ENCODE results near the gene GRM7.

GRM7 gene

DNA sequence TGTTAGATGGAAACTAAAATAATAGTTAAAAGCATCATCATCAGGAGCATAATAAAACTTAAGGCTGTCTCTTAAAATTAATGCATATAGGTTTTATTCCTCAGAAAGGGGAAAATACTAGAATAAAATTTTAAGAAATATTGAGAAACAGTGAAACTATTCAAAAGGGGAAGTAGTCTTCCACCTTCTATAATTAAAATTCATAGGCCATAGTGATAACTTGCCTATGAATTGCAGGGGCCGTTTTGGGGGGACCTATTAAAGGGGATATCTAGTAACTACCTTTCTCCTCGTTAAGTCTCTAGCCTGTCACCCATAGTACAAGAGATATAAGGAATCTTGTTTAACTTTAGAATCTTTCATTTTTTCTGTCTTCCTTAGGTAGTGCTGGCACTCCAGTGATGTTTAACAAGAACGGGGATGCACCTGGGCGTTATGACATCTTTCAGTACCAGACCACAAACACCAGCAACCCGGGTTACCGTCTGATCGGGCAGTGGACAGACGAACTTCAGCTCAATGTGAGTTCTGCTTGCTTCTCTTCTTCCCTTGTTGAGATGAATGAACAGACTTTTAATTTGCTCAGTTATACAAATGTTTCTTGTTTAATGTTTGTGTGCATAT lies 600.4 kb downstream of the GRM7 start (continued):
- TF ChIP-seq, protein P1, sequence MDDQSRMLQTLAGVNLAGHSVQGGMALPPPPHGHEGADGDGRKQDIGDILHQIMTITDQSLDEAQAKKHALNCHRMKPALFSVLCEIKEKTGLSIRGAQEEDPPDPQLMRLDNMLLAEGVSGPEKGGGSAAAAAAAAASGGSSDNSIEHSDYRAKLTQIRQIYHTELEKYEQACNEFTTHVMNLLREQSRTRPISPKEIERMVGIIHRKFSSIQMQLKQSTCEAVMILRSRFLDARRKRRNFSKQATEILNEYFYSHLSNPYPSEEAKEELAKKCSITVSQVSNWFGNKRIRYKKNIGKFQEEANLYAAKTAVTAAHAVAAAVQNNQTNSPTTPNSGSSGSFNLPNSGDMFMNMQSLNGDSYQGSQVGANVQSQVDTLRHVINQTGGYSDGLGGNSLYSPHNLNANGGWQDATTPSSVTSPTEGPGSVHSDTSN (CRISPR knock-in tag; IDR thresholded peaks at IDR 0.05) = no peak
- TF ChIP-seq ZNF202 (tag by site-specific recombination; IDR thresholded peaks at IDR 0.05; ENCODE audit: borderline replicate concordance) = no peak
- TF ChIP-seq, protein P2, sequence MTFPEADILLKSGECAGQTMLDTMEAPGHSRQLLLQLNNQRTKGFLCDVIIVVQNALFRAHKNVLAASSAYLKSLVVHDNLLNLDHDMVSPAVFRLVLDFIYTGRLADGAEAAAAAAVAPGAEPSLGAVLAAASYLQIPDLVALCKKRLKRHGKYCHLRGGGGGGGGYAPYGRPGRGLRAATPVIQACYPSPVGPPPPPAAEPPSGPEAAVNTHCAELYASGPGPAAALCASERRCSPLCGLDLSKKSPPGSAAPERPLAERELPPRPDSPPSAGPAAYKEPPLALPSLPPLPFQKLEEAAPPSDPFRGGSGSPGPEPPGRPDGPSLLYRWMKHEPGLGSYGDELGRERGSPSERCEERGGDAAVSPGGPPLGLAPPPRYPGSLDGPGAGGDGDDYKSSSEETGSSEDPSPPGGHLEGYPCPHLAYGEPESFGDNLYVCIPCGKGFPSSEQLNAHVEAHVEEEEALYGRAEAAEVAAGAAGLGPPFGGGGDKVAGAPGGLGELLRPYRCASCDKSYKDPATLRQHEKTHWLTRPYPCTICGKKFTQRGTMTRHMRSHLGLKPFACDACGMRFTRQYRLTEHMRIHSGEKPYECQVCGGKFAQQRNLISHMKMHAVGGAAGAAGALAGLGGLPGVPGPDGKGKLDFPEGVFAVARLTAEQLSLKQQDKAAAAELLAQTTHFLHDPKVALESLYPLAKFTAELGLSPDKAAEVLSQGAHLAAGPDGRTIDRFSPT (tag by site-specific recombination; IDR thresholded peaks at IDR 0.05) = no peak
- no peak for TF ChIP-seq ZNF391 (tag by site-specific recombination; IDR thresholded peaks at IDR 0.05; ENCODE audit: borderline replicate concordance, low read depth)
- TF ChIP-seq PRDM1 (tag by site-specific recombination; IDR thresholded peaks at IDR 0.05) = no peak
- TF ChIP-seq ZNF138 (tag by site-specific recombination; IDR thresholded peaks at IDR 0.05; ENCODE audit: borderline replicate concordance) = no peak
- TF ChIP-seq GFI1B (tag by site-specific recombination; IDR thresholded peaks at IDR 0.05) = no peak
- TF ChIP-seq ATF2 (tag by site-specific recombination; IDR thresholded peaks at IDR 0.05; ENCODE audit: low read depth) = no peak

GRCh38 chr3:7469866-7470265 lies 609.0 kb downstream of the GRM7 start:
- TF ChIP-seq ZNF585B (tag by site-specific recombination; IDR thresholded peaks at IDR 0.05) (no peak), ZNF596 (tag by site-specific recombination; IDR thresholded peaks at IDR 0.05) (no peak), EGR2 (tag by site-specific recombination; IDR thresholded peaks at IDR 0.05; ENCODE audit: low read depth) (no peak), SP2 (tag by site-specific recombination; IDR thresholded peaks at IDR 0.05) (no peak), PRDM1 (tag by site-specific recombination; IDR thresholded peaks at IDR 0.05) (no peak), ZNF560 (tag by site-specific recombination; IDR thresholded peaks at IDR 0.05; ENCODE audit: borderline replicate concordance) (no peak)
- H3K36me3 ChIP-seq (ENCODE audit: control insufficient read depth in 2 of 2, insufficient read depth in 1 of 2, low read length in 2 of 2) = no peaks in the 10 kb centered on the region
- H3K9me3 ChIP-seq (ENCODE audit: control insufficient read depth, insufficient read depth, low read depth, low read length) = no peaks in the 10 kb centered on the region
- no peak overlapping the region for H3K4me3 ChIP-seq (ENCODE audit: low read depth, low read length)
- H3K4me1 ChIP-seq (ENCODE audit: control insufficient read depth, insufficient read depth, low read length) = no peaks in the 10 kb centered on the region
- POLR2A ChIA-PET = no interaction called here
- no peak overlapping the region for H3K27ac ChIP-seq (ENCODE audit: extremely low read depth, low read depth, low read length)
- CTCF ChIA-PET = no interaction called here

GRCh38 chr3:7484636-7485035 lies 623.7 kb downstream of the GRM7 start:
- no peaks in the 10 kb centered on the region for H3K4me1 ChIP-seq (ENCODE audit: control insufficient read depth, insufficient read depth, low read length)
- POLR2A ChIA-PET = no interaction called here
- no peaks in the 10 kb centered on the region for H3K36me3 ChIP-seq (ENCODE audit: control insufficient read depth in 2 of 2, insufficient read depth in 1 of 2, low read length in 2 of 2)
- CTCF ChIA-PET = no interaction called here
- H3K9me3 ChIP-seq (ENCODE audit: control insufficient read depth, insufficient read depth, low read depth, low read length) = no peaks in the 10 kb centered on the region
- no peak overlapping the region for H3K27ac ChIP-seq (ENCODE audit: extremely low read depth, low read depth, low read length)
- H3K4me3 ChIP-seq (ENCODE audit: low read depth, low read length) = no peak overlapping the region
- TF ChIP-seq, protein P3, sequence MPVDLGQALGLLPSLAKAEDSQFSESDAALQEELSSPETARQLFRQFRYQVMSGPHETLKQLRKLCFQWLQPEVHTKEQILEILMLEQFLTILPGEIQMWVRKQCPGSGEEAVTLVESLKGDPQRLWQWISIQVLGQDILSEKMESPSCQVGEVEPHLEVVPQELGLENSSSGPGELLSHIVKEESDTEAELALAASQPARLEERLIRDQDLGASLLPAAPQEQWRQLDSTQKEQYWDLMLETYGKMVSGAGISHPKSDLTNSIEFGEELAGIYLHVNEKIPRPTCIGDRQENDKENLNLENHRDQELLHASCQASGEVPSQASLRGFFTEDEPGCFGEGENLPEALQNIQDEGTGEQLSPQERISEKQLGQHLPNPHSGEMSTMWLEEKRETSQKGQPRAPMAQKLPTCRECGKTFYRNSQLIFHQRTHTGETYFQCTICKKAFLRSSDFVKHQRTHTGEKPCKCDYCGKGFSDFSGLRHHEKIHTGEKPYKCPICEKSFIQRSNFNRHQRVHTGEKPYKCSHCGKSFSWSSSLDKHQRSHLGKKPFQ (tag by site-specific recombination; IDR thresholded peaks at IDR 0.05) = no peak
- TF ChIP-seq ZNF623 (tag by site-specific recombination; IDR thresholded peaks at IDR 0.05) = no peak
- TF ChIP-seq REST (tag by site-specific recombination; IDR thresholded peaks at IDR 0.05) = no peak
- TF ChIP-seq ZBTB10 (tag by site-specific recombination; IDR thresholded peaks at IDR 0.05) = no peak
- no peak for TF ChIP-seq MEIS1 (CRISPR knock-in tag; IDR thresholded peaks at IDR 0.05; ENCODE audit: borderline replicate concordance)
- no peak for TF ChIP-seq ZBTB17 (tag by site-specific recombination; IDR thresholded peaks at IDR 0.05)
- TF ChIP-seq YY2 (tag by site-specific recombination; IDR thresholded peaks at IDR 0.05) = no peak
